ENCODE results near the gene IRF9. TPM values are rescaled to one million over a fixed set of nuclear protein-coding genes. Genes with fewer than 3 reads are reported as not detected.

The IRF9 gene
- total RNA-seq, 1 donor from 2014 or later, result 264 TPM

- intact Hi-C loops (cut with micrococcal nuclease), result no loop called here
Observed at GRCh38 chr14:24172261-24172860, 11.3 kb downstream of the IRF9 start.

GRCh38 chr14:24172871-24173281 is 11.8 kb downstream of the IRF9 start:
- intact Hi-C loops (cut with micrococcal nuclease), result no loop called here

GRCh38 chr14:24176599-24176998 is 15.5 kb downstream of the IRF9 start:
- intact Hi-C loops (cut with micrococcal nuclease), result no loop called here

GRCh38 chr14:24177041-24177825 is 16.2 kb downstream of the IRF9 start:
- intact Hi-C loops (cut with micrococcal nuclease), result no loop called here

- intact Hi-C loops (cut with micrococcal nuclease), result no loop called here
Observed at GRCh38 chr14:24177891-24178290, 16.8 kb downstream of the IRF9 start.

GRCh38 chr14:24178399-24179178 is 17.5 kb downstream of the IRF9 start:
- intact Hi-C loops (cut with micrococcal nuclease), result no loop called here

GRCh38 chr14:24179294-24179960 is 18.4 kb downstream of the IRF9 start:
- intact Hi-C loops (cut with micrococcal nuclease), result no loop called here

GRCh38 chr14:24179961-24180796 is 19.1 kb downstream of the IRF9 start:
- intact Hi-C loops (cut with micrococcal nuclease), result no loop called here

GRCh38 chr14:24181371-24182077 is 20.5 kb downstream of the IRF9 start:
- intact Hi-C loops (cut with micrococcal nuclease), result no loop called here

- intact Hi-C loops (cut with micrococcal nuclease), result no loop called here
Observed at GRCh38 chr14:24182110-24182882, 21.2 kb downstream of the IRF9 start.

GRCh38 chr14:24183014-24183481 is 22.0 kb downstream of the IRF9 start:
- intact Hi-C loops (cut with micrococcal nuclease), result no loop called here

- intact Hi-C loops (cut with micrococcal nuclease), result no loop called here
Observed at GRCh38 chr14:24184104-24184970, 23.3 kb downstream of the IRF9 start.

GRCh38 chr14:24185026-24185425 is 24.0 kb downstream of the IRF9 start:
- intact Hi-C loops (cut with micrococcal nuclease), result no loop called here

- intact Hi-C loops (cut with micrococcal nuclease), result no loop called here
Observed at GRCh38 chr14:24185741-24186140, 24.7 kb downstream of the IRF9 start.

GRCh38 chr14:24186831-24187538 is 25.9 kb downstream of the IRF9 start:
- intact Hi-C loops (cut with micrococcal nuclease), result no loop called here

- intact Hi-C loops (cut with micrococcal nuclease), result no loop called here
Observed at GRCh38 chr14:24187539-24187915, 26.5 kb downstream of the IRF9 start.

- intact Hi-C loops (cut with micrococcal nuclease), result loop anchor here (1.0 to 2.0 kb wide), 6 partner anchors 25 to 74 kb away; partner anchors contain the start of genes CHMP4A, DCAF11, GMPR2 and IRF9
Observed at GRCh38 chr14:24188251-24189058, 27.4 kb downstream of the IRF9 start, which contains the start of gene IPO4. Gene IPO4, minus strand, starts transcription at chr14:24188816. Its CDS starts 29 bp downstream, at chr14:24188787.
